Keratinocyte (primary cell): ENCODE measurements around the gene ZNF521.

Source experiments
- EZH2 ChIP-seq: IDR thresholded peaks from one replicate; pipeline ENCODE4 v1.6.1; 2012; ENCODE audit warnings: inconsistent platforms, mild to moderate bottlenecking, low read length, moderate library complexity
- TF ChIP-seq, protein P1 (sequence below), 3 experiments: IDR thresholded peaks in 1 of 3; conservative IDR thresholded peaks in 1 of 3; optimal IDR thresholded peaks in 1 of 3; 2 replicates in 2 of 3; 3 replicates in 1 of 3; pipeline versions ENCODE3 to v1.5.1; 2011; ENCODE audit warnings: low read length in 3 of 3, mild to moderate bottlenecking in 3 of 3, moderate library complexity in 2 of 3, control low read depth in 1 of 3, inconsistent platforms in 1 of 3; ENCODE audit not compliant: insufficient read depth in 2 of 3; ENCODE audit errors: extremely low read depth in 1 of 3

DNA sequence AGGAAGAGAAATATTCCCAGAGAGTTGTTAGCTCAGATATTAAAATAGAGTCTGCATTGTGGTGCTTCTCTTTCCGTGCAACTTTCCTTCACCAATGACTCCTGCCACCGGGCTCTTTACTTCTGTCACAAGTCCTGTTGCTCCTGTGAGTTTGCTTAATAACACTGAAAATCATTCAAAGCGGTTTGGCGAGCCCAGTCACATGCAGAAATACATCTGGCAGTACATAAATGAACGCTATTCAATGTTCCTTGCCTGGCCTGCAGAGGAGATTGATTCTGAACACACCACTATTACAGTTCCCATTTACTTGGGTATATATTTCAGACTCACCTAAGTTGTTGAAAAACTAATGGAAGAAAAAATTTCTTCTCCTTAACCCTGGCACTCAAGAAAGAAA is 276.6 kb downstream of the ZNF521 start:
- TF ChIP-seq, protein P1, sequence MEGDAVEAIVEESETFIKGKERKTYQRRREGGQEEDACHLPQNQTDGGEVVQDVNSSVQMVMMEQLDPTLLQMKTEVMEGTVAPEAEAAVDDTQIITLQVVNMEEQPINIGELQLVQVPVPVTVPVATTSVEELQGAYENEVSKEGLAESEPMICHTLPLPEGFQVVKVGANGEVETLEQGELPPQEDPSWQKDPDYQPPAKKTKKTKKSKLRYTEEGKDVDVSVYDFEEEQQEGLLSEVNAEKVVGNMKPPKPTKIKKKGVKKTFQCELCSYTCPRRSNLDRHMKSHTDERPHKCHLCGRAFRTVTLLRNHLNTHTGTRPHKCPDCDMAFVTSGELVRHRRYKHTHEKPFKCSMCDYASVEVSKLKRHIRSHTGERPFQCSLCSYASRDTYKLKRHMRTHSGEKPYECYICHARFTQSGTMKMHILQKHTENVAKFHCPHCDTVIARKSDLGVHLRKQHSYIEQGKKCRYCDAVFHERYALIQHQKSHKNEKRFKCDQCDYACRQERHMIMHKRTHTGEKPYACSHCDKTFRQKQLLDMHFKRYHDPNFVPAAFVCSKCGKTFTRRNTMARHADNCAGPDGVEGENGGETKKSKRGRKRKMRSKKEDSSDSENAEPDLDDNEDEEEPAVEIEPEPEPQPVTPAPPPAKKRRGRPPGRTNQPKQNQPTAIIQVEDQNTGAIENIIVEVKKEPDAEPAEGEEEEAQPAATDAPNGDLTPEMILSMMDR (optimal IDR thresholded peaks at IDR 0.05 in 1 of 3, IDR thresholded peaks at IDR 0.05 in 1 of 3, conservative IDR thresholded peaks at IDR 0.05 in 1 of 3; ENCODE audit: extremely low read depth in 1 of 3, insufficient read depth in 2 of 3, low read length in 3 of 3): no peak
- TF ChIP-seq EZH2: no peak
